Ishikawa (cell line): Measurements from ENCODE around the gene FCMR.
A peak's percentile ranks its signal among the peaks of the same experiment; 100 is the strongest.

ENCODE experiments used
- CEBPB ChIP-seq: IDR thresholded peaks from 2 replicates; pipeline ENCODE4 v1.6.1; 2012
- CREB1 ChIP-seq: IDR thresholded peaks from 2 replicates; pipeline ENCODE4 v1.6.1; 2012; ENCODE audit warnings: low read depth
- EGR1 ChIP-seq: IDR thresholded peaks from 2 replicates; pipeline ENCODE4 v1.6.1; 2012
- EP300 ChIP-seq: IDR thresholded peaks from 2 replicates; pipeline ENCODE4 v1.6.1; 2012; ENCODE audit warnings: borderline replicate concordance
- FOXM1 ChIP-seq: IDR thresholded peaks from 2 replicates; pipeline ENCODE4 v1.6.1; 2012; ENCODE audit warnings: low read depth, borderline replicate concordance
- NFIC ChIP-seq: IDR thresholded peaks from 2 replicates; pipeline ENCODE4 v1.6.1; 2012
- RAD21 ChIP-seq: IDR thresholded peaks from 2 replicates; pipeline ENCODE4 v1.6.1; 2012; ENCODE audit warnings: low read depth
- TAF1 ChIP-seq: IDR thresholded peaks from 2 replicates; pipeline ENCODE4 v1.6.1; 2012; ENCODE audit warnings: low read depth, mild to moderate bottlenecking
- TCF12 ChIP-seq: IDR thresholded peaks from 2 replicates; pipeline ENCODE4 v1.6.1; 2012; ENCODE audit warnings: low read depth
- TEAD4 ChIP-seq: IDR thresholded peaks from 2 replicates; pipeline ENCODE4 v1.6.1; 2012
- YY1 ChIP-seq: IDR thresholded peaks from 2 replicates; pipeline ENCODE4 v1.6.1; 2012; ENCODE audit warnings: low read depth
- ZBTB7A ChIP-seq: IDR thresholded peaks from 2 replicates; pipeline ENCODE4 v1.6.1; 2012; ENCODE audit warnings: low read depth
- TF ChIP-seq, protein P1 (sequence below): IDR thresholded peaks from 2 replicates; pipeline ENCODE4 v1.6.1; 2012; ENCODE audit warnings: low read depth, mild to moderate bottlenecking
- TF ChIP-seq, protein P2 (sequence below): IDR thresholded peaks from 2 replicates; pipeline ENCODE4 v1.6.1; 2012
- TF ChIP-seq, protein P3 (sequence below): IDR thresholded peaks from 2 replicates; pipeline ENCODE4 v1.6.1; 2012

FCMR gene

DNA sequence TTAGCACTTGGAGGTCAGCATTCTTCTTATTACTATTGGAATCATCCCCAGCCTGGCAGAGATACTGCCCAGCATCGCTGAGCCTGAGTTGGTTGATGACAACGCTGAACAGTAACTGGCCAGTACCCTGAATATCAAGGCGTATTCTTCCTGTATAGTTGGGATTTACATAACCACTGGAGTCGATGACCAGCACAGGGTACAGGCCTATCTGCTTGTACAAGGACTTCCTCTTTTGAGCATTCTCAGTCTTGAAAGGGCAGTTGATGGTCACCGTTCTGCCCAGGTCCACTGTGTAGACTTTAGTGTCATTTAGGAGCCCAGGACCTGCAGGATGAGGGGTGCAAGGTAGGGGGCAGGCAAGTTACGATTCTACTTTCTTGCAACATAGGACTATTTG lies 15.7 kb upstream of the FCMR start:
- no peak for TF ChIP-seq CEBPB
- TF ChIP-seq FOXM1 = no peak
- TF ChIP-seq, protein P1, sequence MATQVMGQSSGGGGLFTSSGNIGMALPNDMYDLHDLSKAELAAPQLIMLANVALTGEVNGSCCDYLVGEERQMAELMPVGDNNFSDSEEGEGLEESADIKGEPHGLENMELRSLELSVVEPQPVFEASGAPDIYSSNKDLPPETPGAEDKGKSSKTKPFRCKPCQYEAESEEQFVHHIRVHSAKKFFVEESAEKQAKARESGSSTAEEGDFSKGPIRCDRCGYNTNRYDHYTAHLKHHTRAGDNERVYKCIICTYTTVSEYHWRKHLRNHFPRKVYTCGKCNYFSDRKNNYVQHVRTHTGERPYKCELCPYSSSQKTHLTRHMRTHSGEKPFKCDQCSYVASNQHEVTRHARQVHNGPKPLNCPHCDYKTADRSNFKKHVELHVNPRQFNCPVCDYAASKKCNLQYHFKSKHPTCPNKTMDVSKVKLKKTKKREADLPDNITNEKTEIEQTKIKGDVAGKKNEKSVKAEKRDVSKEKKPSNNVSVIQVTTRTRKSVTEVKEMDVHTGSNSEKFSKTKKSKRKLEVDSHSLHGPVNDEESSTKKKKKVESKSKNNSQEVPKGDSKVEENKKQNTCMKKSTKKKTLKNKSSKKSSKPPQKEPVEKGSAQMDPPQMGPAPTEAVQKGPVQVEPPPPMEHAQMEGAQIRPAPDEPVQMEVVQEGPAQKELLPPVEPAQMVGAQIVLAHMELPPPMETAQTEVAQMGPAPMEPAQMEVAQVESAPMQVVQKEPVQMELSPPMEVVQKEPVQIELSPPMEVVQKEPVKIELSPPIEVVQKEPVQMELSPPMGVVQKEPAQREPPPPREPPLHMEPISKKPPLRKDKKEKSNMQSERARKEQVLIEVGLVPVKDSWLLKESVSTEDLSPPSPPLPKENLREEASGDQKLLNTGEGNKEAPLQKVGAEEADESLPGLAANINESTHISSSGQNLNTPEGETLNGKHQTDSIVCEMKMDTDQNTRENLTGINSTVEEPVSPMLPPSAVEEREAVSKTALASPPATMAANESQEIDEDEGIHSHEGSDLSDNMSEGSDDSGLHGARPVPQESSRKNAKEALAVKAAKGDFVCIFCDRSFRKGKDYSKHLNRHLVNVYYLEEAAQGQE = no peak
- TF ChIP-seq YY1 = no peak
- no peak for TF ChIP-seq ZBTB7A
- TF ChIP-seq CREB1 = no peak
- TF ChIP-seq NFIC = no peak
- TF ChIP-seq TCF12 = no peak
- no peak for TF ChIP-seq RAD21
- TF ChIP-seq TAF1 = no peak
- TF ChIP-seq EGR1 = no peak
- TF ChIP-seq, protein P2, sequence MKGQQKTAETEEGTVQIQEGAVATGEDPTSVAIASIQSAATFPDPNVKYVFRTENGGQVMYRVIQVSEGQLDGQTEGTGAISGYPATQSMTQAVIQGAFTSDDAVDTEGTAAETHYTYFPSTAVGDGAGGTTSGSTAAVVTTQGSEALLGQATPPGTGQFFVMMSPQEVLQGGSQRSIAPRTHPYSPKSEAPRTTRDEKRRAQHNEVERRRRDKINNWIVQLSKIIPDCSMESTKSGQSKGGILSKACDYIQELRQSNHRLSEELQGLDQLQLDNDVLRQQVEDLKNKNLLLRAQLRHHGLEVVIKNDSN = no peak
- no peak for TF ChIP-seq EP300
- no peak for TF ChIP-seq TEAD4
- TF ChIP-seq, protein P3, sequence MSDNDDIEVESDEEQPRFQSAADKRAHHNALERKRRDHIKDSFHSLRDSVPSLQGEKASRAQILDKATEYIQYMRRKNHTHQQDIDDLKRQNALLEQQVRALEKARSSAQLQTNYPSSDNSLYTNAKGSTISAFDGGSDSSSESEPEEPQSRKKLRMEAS = no peak

DNA sequence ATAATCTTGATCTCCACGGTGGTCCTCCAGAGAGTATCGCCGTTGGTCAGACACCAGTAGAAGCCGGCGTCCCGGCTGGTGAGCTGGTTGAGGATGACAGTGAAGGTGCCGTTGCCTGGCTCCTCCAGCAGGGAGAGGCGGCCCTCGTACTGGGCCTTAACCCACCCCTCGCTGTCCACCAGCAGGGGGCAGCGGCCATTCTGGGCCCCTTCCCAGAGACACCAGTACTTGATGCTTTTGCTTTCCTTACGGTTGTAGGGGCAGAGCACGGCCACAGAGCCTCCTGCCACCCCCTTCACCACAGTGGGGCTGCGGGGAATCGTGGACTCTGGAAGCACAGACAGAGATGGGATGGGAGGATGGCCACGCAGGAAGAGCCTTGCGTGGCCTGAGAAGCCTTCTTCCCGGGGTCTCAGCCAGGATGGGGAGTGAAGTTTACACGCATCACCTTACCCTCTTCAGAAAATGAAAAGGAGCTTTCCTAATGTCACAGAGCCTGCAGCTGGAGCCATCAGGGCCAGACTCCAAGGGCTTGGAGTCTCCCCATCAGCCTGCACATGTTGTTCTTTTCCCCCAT lies 13.8 kb upstream of the FCMR start:
- TF ChIP-seq RAD21 (peak; percentile 38), YY1 (no peak), TCF12 (no peak)
- TF ChIP-seq, protein P2 = no peak
- TF ChIP-seq, protein P3 = no peak

DNA sequence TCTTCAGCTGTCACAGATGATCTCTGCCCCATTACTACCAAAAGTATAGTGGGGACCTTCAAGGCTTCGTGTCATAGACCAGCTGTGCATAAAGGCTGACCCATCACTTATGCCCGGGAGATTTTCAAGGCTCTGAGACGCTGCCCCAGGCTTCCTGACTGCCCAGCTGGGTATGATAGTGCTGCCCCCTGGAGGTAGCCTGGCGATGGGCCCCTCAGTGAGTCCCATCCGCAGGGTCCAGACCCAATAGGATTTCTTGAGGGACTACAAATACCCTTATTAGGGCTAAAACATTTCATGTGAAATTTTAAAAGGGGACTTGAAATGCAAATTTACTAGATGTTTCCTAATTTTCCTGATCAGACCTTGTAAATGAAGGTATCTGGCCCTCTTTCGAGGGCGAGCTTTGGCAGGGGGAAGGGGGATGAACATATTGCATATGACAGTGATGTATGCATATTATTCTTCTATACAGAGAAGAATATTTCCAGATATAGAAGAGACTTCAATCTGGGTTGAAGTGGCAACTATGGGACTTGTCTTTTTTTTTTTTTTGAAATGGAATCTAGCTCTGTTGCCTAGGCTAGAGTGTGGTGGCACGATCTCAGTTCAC lies 11.7 kb upstream of the FCMR start:
- no peak for TF ChIP-seq YY1
- no peak for TF ChIP-seq FOXM1
- TF ChIP-seq CREB1 = no peak
- TF ChIP-seq EP300 = no peak
- TF ChIP-seq, protein P2 = no peak
- TF ChIP-seq ZBTB7A = no peak
- peak; percentile 42; the same call in 1 of the 2 replicates for TF ChIP-seq RAD21

DNA sequence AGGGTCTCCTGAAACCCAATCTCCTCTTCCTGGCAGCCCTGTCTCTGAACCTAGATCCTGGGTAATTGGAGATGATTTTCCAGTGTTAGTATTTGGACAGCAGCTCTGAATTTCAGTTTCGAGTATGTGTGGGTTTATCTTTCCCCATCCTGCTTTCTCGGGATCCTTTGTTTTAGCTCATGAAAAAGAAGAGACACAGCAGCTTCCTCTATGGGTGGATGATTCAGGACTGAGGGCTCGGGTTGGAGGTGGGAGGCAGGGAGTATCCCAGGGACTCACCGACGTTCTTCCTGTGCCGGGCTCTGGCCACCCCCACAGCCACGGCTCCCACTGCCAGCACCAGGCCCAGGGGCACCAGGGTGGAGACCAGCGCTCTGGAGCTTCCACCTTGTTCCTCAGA lies 10.4 kb upstream of the FCMR start:
- TF ChIP-seq, protein P1 = no peak
- no peak for TF ChIP-seq TAF1
- TF ChIP-seq EP300 = no peak
- TF ChIP-seq RAD21 = no peak

DNA sequence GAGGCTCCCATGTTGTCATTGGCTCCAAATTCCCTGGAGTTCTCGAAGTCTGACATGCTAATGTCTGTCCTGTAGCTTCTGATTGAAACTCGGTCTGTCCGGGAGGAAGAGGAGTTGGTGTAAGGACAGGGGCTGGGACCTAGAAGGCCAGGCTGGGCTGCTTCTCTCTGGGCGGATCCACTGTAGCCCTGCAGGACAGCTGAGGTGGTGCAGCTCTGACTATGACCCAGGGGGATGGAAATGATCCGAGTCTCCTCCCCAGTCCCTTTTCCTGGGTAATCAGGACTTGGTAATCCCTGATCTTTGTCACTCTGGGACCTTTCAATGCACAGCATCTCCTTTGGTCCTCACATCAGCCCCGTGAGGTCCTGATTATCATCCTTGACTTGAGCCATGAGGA lies 10.0 kb upstream of the FCMR start:
- TF ChIP-seq EP300 (no peak), ZBTB7A (no peak), TEAD4 (no peak), CREB1 (no peak), FOXM1 (no peak), TAF1 (no peak), CEBPB (no peak), NFIC (no peak), TCF12 (no peak), RAD21 (no peak), YY1 (no peak), EGR1 (no peak)
- TF ChIP-seq, protein P3 = no peak
- TF ChIP-seq, protein P1 = no peak
- TF ChIP-seq, protein P2 = no peak
